ENCODE data around the gene TRIM29. TPM values are rescaled to one million over a fixed set of nuclear protein-coding genes. Genes with fewer than 3 reads are reported as not detected.

Gene TRIM29
- total and polyA plus RNA-seq, 9 of the 15 experiments (the other 6 are each of a cell fraction or from before 2014, with no cell fraction given), result 0.08 to 1.4 (median 0.42) TPM; not detected in 2

DNA sequence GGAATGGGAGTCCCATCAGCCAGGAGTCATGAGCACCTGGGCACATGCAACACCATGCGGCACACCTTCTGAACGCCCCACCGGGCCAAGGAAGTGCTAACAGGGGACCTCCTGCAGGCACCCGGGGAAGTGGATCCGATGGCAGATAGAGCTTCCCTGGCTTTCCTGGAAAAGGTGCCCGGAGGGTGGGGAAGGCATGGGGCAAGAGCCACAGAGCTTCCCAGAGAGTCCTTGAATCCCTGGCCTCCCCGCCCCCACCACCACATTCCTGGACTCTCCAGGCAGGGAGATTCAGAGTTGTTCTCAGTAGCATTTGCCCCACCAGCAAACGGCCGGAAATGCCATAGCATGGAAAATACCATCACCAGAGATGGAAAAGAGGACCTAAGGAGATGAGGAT lies 8.3 kb downstream of the TRIM29 start:
- in situ Hi-C loops (cut with MboI) (no loop called here), intact Hi-C loops (cut with micrococcal nuclease) (no loop called here)
- Histone ChIP-seq H3K9me1 (ENCODE audit: control insufficient read depth, insufficient read depth, low read length) (peaks cover 5% of the 10 kb centered on the region), H3K36me3 (ENCODE audit: control insufficient read depth, insufficient read depth, low read length) (no peaks in the 10 kb centered on the region), H3K27me3 (ENCODE audit: control insufficient read depth in 2 of 2, insufficient read depth in 2 of 2, low read length in 2 of 2) (peaks cover 15 to 64% of the 10 kb centered on the region in 2 experiments), H2AFZ (ENCODE audit: low read depth, low read length) (no peak overlapping the region), H3K27ac (ENCODE audit: extremely low read depth, low read depth, low read length) (no peak overlapping the region), H4K20me1 (replicated peaks; ENCODE audit: control insufficient read depth, insufficient read depth, low read length) (peaks cover 21% of the 10 kb centered on the region; the same call in 1 of the 2 replicates), H3K9me3 (replicated peaks; ENCODE audit: control insufficient read depth, insufficient read depth, low read depth, low read length) (no peaks in the 10 kb centered on the region), H3K9ac (ENCODE audit: insufficient read depth in 1 of 2, low read depth in 2 of 2, low read length in 2 of 2) (no peak overlapping the region), H3K4me2 (ENCODE audit: insufficient read depth, low read length) (no peak overlapping the region), H3K4me3 (no peak overlapping the region), H3K4me1 (replicated peaks in 1 of 2; ENCODE audit: control insufficient read depth in 2 of 2, insufficient read depth in 2 of 2, low read length in 2 of 2) (peaks cover 0 to 8% of the 10 kb centered on the region in 2 experiments; a peak in 3 of 5 replicates), H3K79me2 (ENCODE audit: control insufficient read depth, insufficient read depth, low read length) (no peaks in the 10 kb centered on the region)
- WGBS (ENCODE audit: insufficient coverage, low coverage, missing lambda C conversion rate), result 0% methylated on average over 8 of the region's 9 CpGs
- ATAC-seq, result no peak
- TF ChIP-seq SREBF1 (IDR thresholded peaks at IDR 0.05; ENCODE audit: borderline replicate concordance, low read depth, low read length), result no peak
- TF ChIP-seq, protein P1, sequence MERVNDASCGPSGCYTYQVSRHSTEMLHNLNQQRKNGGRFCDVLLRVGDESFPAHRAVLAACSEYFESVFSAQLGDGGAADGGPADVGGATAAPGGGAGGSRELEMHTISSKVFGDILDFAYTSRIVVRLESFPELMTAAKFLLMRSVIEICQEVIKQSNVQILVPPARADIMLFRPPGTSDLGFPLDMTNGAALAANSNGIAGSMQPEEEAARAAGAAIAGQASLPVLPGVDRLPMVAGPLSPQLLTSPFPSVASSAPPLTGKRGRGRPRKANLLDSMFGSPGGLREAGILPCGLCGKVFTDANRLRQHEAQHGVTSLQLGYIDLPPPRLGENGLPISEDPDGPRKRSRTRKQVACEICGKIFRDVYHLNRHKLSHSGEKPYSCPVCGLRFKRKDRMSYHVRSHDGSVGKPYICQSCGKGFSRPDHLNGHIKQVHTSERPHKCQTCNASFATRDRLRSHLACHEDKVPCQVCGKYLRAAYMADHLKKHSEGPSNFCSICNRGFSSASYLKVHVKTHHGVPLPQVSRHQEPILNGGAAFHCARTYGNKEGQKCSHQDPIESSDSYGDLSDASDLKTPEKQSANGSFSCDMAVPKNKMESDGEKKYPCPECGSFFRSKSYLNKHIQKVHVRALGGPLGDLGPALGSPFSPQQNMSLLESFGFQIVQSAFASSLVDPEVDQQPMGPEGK (CRISPR knock-in tag; IDR thresholded peaks at IDR 0.05; ENCODE audit: borderline replicate concordance), result no peak
- TF ChIP-seq NUFIP1 (IDR thresholded peaks at IDR 0.05; ENCODE audit: partially characterized antibody), result no peak
- TF ChIP-seq, protein P2, sequence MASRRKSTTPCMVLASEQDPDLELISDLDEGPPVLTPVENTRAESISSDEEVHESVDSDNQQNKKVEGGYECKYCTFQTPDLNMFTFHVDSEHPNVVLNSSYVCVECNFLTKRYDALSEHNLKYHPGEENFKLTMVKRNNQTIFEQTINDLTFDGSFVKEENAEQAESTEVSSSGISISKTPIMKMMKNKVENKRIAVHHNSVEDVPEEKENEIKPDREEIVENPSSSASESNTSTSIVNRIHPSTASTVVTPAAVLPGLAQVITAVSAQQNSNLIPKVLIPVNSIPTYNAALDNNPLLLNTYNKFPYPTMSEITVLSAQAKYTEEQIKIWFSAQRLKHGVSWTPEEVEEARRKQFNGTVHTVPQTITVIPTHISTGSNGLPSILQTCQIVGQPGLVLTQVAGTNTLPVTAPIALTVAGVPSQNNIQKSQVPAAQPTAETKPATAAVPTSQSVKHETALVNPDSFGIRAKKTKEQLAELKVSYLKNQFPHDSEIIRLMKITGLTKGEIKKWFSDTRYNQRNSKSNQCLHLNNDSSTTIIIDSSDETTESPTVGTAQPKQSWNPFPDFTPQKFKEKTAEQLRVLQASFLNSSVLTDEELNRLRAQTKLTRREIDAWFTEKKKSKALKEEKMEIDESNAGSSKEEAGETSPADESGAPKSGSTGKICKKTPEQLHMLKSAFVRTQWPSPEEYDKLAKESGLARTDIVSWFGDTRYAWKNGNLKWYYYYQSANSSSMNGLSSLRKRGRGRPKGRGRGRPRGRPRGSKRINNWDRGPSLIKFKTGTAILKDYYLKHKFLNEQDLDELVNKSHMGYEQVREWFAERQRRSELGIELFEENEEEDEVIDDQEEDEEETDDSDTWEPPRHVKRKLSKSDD (conservative IDR thresholded peaks at IDR 0.05; ENCODE audit: low read length), result no peak
- TF ChIP-seq ZNF431 (CRISPR knock-in tag; IDR thresholded peaks at IDR 0.05), result no peak
- no peak for TF ChIP-seq XRCC3 (IDR thresholded peaks at IDR 0.05)
- no TSS peak for BruUV-seq (replicated peaks)
- CTCF ChIA-PET (ENCODE audit: low intra/inter-chr PET ratio), result no interaction called here
- POLR2A ChIA-PET, result no interaction called here
- no peak for FAIRE-seq
- DNase-seq (ENCODE audit: extremely low read depth in 1 of 4, low spot score in 3 of 4), result no peak
